ENCODE measurements around the gene PRDM16. TPM values are rescaled to one million over a fixed set of nuclear protein-coding genes. Genes with fewer than 3 reads are reported as not detected.

PRDM16 gene
- total RNA-seq, 2 experiments from 2014 or later: not detected

DNA sequence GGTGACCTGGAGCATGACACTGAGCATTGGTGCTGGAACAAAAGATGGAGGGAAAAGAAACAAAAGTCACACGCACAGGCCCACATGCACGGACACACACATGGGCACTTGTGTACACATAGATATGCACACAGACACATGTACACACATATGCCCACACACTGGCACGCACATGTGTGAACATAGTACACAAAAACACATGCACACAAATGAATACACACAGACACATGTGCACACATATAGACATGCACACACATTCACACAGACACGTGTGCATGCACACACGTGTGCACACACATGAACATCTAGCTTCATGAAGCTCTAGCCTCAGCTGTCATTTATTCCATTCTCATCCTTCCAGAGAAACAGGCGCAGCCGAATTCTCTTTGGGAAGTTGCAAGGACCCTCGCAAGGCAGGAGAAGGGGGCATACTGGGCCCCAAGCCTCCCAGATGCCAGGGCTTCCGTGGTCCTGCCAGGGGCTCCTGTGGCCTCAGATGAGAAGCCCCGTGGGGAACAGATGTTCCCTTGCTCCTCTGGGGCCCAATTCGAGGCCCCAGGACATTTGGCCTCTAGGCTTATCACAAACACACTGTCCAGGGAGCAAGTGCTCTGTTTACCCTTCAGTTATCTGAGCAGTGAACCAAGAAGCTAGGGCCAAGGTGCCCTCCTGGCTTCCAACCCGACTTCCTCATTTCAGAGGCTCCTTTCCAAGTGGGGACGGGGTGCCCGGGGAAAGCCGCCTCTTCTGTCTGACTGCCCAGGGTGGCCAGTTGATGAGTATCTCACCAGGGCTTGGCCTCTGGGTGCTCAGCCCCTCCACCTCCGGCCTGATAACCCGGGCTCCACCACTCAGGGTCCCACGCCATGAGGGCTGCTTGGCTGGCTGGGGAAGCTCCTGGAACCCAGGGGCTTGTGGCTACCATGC, 269.1 kb downstream of the PRDM16 start:
- Histone ChIP-seq H3K9me3 (ENCODE audit: low read length) (no peaks in the 10 kb centered on the region), H3K4me2 (ENCODE audit: low read length) (no peak overlapping the region)
- CTCF ChIA-PET (ENCODE audit: unreplicated experiment): no interaction called here

GRCh38 chr1:3338725-3339070, 269.7 kb downstream of the PRDM16 start:
- BruUV-seq (replicated peaks): no TSS peak
- POLR2A ChIA-PET: no interaction called here
- no peaks in the 10 kb centered on the region for H3K4me1 ChIP-seq (ENCODE audit: insufficient read depth, low read length, poor library complexity, severe bottlenecking)
- no peaks in the 10 kb centered on the region for H3K9me2 ChIP-seq (ENCODE audit: insufficient read depth, low read length)
- H4K20me1 ChIP-seq (ENCODE audit: insufficient read depth, low read length): no peaks in the 10 kb centered on the region
- TF ChIP-seq, protein P1, sequence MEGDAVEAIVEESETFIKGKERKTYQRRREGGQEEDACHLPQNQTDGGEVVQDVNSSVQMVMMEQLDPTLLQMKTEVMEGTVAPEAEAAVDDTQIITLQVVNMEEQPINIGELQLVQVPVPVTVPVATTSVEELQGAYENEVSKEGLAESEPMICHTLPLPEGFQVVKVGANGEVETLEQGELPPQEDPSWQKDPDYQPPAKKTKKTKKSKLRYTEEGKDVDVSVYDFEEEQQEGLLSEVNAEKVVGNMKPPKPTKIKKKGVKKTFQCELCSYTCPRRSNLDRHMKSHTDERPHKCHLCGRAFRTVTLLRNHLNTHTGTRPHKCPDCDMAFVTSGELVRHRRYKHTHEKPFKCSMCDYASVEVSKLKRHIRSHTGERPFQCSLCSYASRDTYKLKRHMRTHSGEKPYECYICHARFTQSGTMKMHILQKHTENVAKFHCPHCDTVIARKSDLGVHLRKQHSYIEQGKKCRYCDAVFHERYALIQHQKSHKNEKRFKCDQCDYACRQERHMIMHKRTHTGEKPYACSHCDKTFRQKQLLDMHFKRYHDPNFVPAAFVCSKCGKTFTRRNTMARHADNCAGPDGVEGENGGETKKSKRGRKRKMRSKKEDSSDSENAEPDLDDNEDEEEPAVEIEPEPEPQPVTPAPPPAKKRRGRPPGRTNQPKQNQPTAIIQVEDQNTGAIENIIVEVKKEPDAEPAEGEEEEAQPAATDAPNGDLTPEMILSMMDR (conservative IDR thresholded peaks at IDR 0.05; ENCODE audit: low read length): no peak
- TF ChIP-seq EZH2phosphoT487 (IDR thresholded peaks at IDR 0.05; ENCODE audit: borderline replicate concordance, low read depth, low read length): no peak
- no peaks in the 10 kb centered on the region for H3K9me3 ChIP-seq (ENCODE audit: low read length)
- no peak overlapping the region for H3K4me2 ChIP-seq (ENCODE audit: low read length)
- H3K36me3 ChIP-seq (ENCODE audit: insufficient read depth, low read length): no peaks in the 10 kb centered on the region
- CTCF ChIA-PET (ENCODE audit: unreplicated experiment): no interaction called here
- no peak overlapping the region for H3K27ac ChIP-seq (ENCODE audit: low read depth, low read length, poor library complexity, severe bottlenecking)
- no peak for DNase-seq (ENCODE audit: low spot score)
- intact Hi-C loops (cut with micrococcal nuclease; ENCODE audit: unreplicated experiment): no loop called here
- no peak overlapping the region for H3K4me3 ChIP-seq (ENCODE audit: low read depth, low read length, poor library complexity, severe bottlenecking)
- no peaks in the 10 kb centered on the region for H3K79me2 ChIP-seq (ENCODE audit: insufficient read depth, low read depth, low read length)
- no peak overlapping the region for H2AFZ ChIP-seq (ENCODE audit: low read length)

More for the DNA sequence above, 269.1 kb downstream of the PRDM16 start:
- Histone ChIP-seq H3K9me2 (ENCODE audit: insufficient read depth, low read length) (no peaks in the 10 kb centered on the region), H3K27ac (ENCODE audit: low read depth, low read length, poor library complexity, severe bottlenecking) (no peak overlapping the region), H4K20me1 (ENCODE audit: insufficient read depth, low read length) (no peaks in the 10 kb centered on the region), H3K4me1 (ENCODE audit: insufficient read depth, low read length, poor library complexity, severe bottlenecking) (no peaks in the 10 kb centered on the region), H3K79me2 (ENCODE audit: insufficient read depth, low read depth, low read length) (no peaks in the 10 kb centered on the region), H3K4me3 (ENCODE audit: low read depth, low read length, poor library complexity, severe bottlenecking) (no peak overlapping the region), H2AFZ (ENCODE audit: low read length) (no peak overlapping the region), H3K36me3 (ENCODE audit: insufficient read depth, low read length) (no peaks in the 10 kb centered on the region)
- DNase-seq (ENCODE audit: low spot score): no peak
- POLR2A ChIA-PET: no interaction called here
- TF ChIP-seq, protein P1 (conservative IDR thresholded peaks at IDR 0.05; ENCODE audit: low read length): no peak
- TF ChIP-seq EZH2phosphoT487 (IDR thresholded peaks at IDR 0.05; ENCODE audit: borderline replicate concordance, low read depth, low read length): no peak
- BruUV-seq (replicated peaks): no TSS peak
- intact Hi-C loops (cut with micrococcal nuclease; ENCODE audit: unreplicated experiment): no loop called here

DNA sequence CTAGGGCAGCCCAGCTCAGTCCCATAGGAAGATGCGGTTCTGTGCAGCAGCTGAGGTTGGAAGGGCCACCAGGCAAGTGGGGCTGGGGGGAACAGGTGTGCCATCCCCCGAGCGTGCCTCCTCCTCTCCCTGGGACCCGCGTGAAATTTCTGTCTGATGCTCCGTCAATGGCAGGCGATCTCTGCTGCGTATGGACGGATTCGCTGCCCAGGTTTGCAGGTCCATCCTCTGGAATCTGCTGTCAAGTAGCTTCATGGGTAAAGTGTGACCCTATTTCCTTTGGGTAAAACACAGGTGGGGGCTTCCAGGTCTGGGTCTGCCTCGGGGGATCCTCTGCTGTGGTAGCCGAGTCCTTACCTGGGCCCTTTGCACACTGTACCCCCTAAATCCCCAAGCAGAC, 270.9 kb downstream of the PRDM16 start:
- Histone ChIP-seq H3K4me1 (ENCODE audit: insufficient read depth, low read length, poor library complexity, severe bottlenecking) (no peaks in the 10 kb centered on the region), H3K36me3 (ENCODE audit: insufficient read depth, low read length) (no peaks in the 10 kb centered on the region), H3K27ac (ENCODE audit: low read depth, low read length, poor library complexity, severe bottlenecking) (no peak overlapping the region), H3K4me3 (ENCODE audit: low read depth, low read length, poor library complexity, severe bottlenecking) (no peak overlapping the region), H3K4me2 (ENCODE audit: low read length) (no peak overlapping the region), H3K79me2 (ENCODE audit: insufficient read depth, low read depth, low read length) (no peaks in the 10 kb centered on the region), H2AFZ (ENCODE audit: low read length) (no peak overlapping the region), H4K20me1 (ENCODE audit: insufficient read depth, low read length) (no peaks in the 10 kb centered on the region), H3K9me2 (ENCODE audit: insufficient read depth, low read length) (no peaks in the 10 kb centered on the region), H3K9me3 (ENCODE audit: low read length) (0 out of 2 replicates have a peak, but pooled peaks cover 3% of the 10 kb centered on the region)
- ChIA-PET CTCF (ENCODE audit: unreplicated experiment) (no interaction called here), POLR2A (no interaction called here)
- no TSS peak for BruUV-seq (replicated peaks)
- intact Hi-C loops (cut with micrococcal nuclease; ENCODE audit: unreplicated experiment): no loop called here
- TF ChIP-seq, protein P1 (conservative IDR thresholded peaks at IDR 0.05; ENCODE audit: low read length): no peak
- TF ChIP-seq EZH2phosphoT487 (IDR thresholded peaks at IDR 0.05; ENCODE audit: borderline replicate concordance, low read depth, low read length): no peak
- no peak for DNase-seq (ENCODE audit: low spot score)
